GM19468 (cell line): ENCODE data around the gene ZNF740.
"Not testable (repeated sequence)": the region's sequence is repeated elsewhere in the genome, so short reads cannot be mapped to it uniquely, and the experiment has no call there.

Source experiments
- ATAC-seq: cut with Tn5 transposase; IDR thresholded peaks from one replicate; pipeline ENCODE4 v1.9.1; 2021; ENCODE audit warnings: mild to moderate bottlenecking, moderate library complexity, moderate number of reproducible peaks; ENCODE audit not compliant: unreplicated experiment; ENCODE audit errors: extremely low read depth

ZNF740 gene

GRCh38 chr12:53193040-53193439 lies 12.5 kb downstream of the ZNF740 start:
- no peak for ATAC-seq

DNA sequence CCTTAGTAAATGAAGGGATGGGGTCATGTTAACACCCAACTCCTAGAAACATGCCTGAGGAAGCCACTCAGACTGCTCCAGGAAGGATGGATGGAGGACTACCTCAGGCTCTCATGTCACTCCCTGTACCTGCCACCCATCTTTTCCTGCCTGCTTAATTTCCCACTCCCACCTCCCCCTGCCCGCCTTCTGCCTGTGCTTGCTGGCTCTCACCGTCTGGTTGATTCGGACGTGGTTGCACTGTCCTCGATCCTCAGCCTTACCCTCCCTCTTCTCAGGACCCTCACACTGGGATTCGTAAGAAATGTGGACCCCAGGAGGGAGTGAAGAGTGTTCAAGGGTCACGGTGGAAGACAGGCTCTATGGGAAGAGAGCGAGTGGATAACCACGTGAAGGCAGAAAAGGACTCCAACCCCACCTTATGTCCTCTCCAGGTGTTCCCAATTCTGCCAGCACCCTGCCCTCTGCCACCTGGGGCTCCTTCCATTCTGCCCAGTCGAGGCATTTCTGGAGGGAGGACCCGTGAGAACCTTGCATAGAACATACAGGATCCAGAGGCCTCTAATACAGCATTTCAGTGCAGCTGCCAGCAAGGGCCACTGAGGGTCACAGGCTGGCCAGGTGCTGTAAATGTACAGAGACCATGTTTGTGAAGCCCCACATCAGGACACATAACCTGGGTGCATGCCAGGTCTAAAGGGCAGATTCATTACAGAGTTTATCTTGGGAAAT lies 13.6 kb downstream of the ZNF740 start:
- no peak for ATAC-seq

GRCh38 chr12:53194973-53195372 lies 14.5 kb downstream of the ZNF740 start:
- no peak for ATAC-seq

DNA sequence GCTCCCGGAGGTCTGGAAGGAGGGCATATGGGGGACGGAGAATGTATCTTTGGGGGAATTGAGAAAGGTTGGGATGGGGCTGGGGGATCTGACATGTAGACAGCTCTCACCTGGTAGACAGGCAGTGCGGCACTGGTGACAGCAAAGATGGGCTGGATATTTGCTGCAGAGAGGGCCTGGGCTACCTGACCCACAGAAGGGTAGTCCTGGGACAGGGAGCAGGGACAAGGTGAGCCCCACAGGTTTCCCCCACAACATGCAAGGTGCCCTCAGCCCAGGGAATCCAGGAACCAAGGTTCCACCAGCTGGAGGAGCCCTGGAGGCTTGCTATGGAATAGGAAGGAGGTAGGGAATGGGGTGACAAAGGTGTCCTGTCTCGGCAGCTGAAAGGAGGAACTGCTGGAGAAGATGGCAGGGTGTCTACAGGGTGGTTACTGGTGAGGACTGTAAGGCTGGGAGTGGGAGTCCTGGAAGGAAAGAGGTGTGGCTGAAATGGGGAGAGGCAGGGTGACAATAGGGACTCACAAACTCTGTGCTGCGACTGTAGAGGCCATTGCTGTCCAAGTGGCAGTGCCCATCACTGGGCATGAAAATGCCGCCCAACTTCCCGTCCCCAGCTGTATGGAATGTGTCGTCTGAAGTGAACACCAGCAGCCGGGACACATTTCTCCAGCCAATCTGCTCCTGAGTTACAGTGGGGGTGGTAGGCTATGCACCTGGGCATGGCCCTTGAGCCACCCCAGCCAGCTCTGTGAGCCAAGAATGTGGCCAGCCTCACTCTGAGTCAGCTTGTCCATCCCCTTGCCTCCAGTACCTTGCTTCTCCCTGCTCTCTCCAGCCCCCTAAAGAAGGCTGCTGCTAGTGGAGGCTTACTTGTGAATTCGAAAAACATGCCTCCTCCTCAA lies 15.2 kb downstream of the ZNF740 start:
- ATAC-seq: no peak

DNA sequence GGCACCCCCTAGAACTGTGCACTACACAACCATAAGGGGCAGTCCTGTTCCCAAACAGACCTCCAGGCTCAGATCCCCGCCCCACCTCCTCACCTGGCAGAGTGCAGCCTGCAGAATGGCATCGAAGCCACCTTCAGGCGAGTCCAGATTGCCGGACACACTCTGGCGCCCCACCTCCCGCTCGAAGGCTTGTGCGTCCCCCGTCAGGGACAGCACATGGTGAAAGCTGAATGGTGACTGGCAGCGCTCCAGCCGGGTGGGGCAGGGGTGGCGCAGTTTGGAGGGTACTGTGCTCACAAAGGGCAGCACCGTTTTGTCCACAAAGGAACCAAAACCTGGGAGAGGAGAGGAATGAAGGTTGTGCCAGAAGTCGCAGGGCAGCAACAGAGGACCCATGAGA lies 16.0 kb downstream of the ZNF740 start:
- ATAC-seq: no peak

DNA sequence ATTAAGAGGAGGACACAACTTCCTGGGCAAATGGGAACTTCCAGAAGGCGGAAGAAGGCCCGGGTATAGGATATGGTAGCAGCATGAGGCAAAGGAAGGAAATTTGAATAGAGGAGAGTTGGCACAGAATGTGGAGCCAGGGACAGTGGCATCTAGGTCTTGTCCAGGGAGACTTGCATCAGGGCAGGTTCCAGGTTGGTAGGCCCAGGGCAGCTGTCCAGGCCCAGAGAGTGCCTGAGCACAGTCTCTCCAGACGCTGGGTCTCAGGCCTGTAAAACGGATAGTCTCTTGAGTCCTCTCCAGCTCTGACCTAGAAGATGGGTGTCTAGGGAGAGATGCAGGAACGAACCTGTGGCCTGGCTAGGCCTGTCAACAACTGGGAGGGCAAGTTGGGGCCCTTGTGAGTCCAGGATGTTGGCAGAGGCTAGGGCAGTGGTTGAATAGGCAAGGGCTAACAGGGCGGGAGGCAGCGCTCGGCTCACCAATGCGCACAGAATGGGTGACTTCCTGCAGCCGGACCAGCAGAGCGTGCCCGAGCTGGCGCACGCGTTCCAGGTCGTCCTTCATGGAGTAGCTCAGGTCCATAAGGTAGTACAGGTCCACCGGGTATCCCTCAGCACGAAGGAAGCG lies 16.6 kb downstream of the ZNF740 start:
- no peak for ATAC-seq

- no peak for ATAC-seq
Measured at GRCh38 chr12:53198486-53199110, 18.1 kb downstream of the ZNF740 start.

DNA sequence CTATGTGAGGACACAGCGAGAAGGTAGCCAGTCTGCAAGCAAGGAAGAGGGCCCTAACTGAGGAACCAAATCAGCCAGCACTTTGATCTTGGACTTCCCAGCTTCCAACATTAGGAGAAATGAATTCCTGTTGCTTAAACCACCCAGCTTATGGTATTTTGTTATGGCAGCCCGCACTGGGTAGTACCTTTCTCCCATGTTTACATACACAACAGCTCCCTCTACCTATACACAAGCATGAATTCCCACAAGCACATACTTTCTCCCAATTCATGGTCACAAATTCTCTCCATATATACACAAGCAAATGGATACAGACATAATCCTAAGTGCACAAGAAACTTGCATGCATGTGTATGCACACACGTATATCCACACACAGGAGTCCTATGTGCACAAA lies 19.2 kb downstream of the ZNF740 start:
- no peak for ATAC-seq

- no peak for ATAC-seq
Measured at GRCh38 chr12:53200107-53200457, 19.6 kb downstream of the ZNF740 start.

DNA sequence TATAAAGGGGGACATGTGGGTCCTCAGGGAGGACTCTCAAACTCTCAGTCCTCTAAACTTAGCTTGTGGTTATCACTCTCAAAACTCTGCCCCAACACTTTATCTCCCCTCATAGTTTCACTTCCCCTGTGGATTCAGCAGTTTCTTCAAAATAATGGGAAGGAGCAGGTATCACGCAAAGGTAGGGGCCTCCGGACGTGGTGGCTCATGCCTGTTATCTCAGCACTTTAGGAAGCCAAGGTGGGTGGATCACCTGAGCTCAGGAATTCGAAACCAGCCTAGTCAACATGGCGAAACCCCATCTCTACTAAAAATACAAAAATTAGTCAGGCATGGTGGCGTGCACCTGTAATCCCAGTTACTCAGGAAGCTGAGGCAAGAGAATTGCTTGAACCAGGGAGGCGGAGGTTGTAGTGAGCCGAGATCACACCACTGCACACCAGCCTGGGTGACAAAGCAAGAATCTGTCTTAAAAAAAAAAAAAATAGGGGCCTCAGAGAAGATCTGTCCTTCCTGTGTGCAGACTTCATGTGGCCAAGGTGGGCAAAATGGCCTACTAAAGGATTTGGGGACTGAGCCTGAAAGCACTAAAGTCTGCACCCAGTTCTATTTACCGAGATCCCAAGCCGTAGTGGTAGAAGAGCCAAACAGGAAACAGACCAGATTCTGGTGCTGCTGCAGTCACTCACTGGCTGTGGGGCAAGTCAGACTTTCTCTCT lies 20.1 kb downstream of the ZNF740 start:
- ATAC-seq: peak; percentile 20

DNA sequence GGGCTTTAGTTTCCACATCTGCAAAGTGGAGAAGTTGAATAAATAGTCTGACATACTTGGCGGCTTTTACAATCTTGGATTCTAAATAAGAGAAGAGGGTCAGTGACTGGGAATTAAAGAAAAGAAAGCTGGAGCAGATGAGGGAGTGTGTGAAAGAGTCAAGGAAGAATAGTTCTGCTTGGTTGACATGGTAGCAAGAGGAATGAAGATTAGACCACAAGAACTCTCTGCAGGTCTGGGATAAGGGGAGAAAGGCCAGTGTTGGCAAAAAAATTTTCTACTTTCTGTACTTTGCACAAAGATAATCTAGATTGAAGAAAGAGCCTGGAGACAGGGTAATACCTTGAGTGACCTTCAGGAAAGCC lies 20.6 kb downstream of the ZNF740 start:
- ATAC-seq: no peak

- no peak for ATAC-seq
Measured at GRCh38 chr12:53201639-53202038, 21.1 kb downstream of the ZNF740 start.

- ATAC-seq: not testable (repeated sequence)
Measured at GRCh38 chr12:53202316-53202715, 21.8 kb downstream of the ZNF740 start.

DNA sequence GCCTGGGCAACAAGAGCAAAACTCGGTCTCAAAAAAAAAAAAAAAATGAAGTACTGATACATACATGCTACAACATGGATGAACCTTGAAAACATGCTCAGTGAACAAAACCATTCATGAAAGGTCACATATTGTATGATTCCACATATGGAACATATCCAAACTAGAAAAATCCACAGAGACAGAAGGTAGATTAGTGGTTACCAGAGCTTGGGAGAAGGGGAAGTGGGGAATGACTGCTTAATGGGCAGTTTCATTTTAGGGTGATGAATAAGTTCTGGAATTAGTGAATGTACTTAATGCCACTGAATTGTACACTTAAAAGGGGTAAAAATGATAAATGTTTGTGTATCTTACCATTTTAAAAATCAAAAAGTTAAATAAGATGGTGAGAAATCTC lies 23.8 kb downstream of the ZNF740 start:
- no peak for ATAC-seq

DNA sequence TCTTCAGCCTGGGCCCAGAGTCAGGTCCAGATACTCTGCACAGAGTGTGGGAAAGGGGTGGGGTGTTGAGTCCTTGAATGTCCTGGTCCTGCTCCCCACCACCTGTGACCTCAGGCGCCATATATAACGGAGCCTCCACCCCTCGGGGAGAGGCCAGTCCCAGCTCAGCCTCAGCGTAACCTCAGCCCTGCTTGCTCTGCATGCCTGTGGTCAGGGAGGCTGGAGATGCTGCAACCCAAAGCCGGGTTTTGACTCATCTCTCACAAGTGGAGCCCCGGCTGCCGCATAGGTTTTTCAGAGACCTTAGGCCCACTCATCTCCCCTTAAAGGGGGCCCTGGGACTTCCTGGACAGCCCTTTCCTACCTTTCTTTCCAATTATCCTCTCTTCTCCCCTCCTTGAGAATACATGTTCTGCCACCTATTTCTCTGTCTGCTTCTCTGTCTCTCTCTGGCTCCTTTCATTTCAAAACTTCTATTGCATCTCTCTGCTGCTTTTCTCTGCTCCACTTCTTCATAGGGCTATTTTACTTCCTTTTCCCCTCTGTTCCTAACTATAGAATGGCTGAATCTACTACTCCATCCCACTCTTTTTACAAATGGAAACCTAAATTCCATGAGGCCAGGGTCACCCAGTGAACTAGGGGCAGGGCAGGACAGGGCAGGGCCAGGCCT lies 25.4 kb downstream of the ZNF740 start:
- peak; percentile 32 for ATAC-seq

- ATAC-seq: peak; percentile 32
Measured at GRCh38 chr12:53207042-53207441, 26.5 kb downstream of the ZNF740 start, which contains the start of gene ITGB7. Gene ITGB7, minus strand, starts transcription at chr12:53207251. Its CDS starts 6,808 bp downstream, at chr12:53200443.

DNA sequence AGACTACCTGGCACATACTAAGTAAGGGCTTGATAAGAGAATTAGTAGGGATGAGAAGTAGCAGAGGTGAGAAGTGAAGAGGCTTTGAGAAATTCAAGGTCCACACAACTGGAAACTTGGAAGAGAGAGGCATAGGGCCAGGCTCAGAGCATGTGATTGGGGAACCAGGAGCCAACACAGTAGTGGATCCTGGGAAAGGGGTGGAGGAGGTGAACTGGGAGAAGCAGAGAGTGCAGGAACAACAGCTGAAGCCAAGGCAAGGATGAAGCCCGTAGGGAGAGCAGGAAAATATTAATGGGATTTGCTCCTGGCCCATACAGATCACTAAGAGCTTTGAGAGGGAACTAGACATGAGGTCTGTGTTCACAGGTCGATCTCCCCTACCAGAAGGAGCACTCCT lies 27.9 kb downstream of the ZNF740 start:
- ATAC-seq: no peak

GRCh38 chr12:53208877-53209463 lies 28.4 kb downstream of the ZNF740 start:
- ATAC-seq: no peak

GRCh38 chr12:53210843-53211242 lies 30.3 kb downstream of the ZNF740 start:
- no peak for ATAC-seq
